Urothelium cell line (cell line): ENCODE results near the gene SLC24A4.

Experiments used
- DNase-seq: peaks from one replicate; pipeline ENCODE4 v3.0.0; 2011; ENCODE audit warnings: low spot score, mixed read lengths
- FAIRE-seq: peaks from 2 replicates; lab custom pipeline; 2011; peaks lifted over from hg19 to GRCh38; lab: Jason Lieb, UNC

The SLC24A4 gene

GRCh38 chr14:92360651-92361370, 37.8 kb downstream of the SLC24A4 start:
- FAIRE-seq: no peak
- no peak for DNase-seq

- FAIRE-seq: no peak
Observed at GRCh38 chr14:92362781-92363235, 39.8 kb downstream of the SLC24A4 start.

GRCh38 chr14:92366237-92366636, 43.3 kb downstream of the SLC24A4 start:
- FAIRE-seq (no peak), DNase-seq (no peak)

More at GRCh38 chr14:92362781-92363235, 39.8 kb downstream of the SLC24A4 start:
- peak; percentile 23 for DNase-seq

GRCh38 chr14:92368001-92368400, 45.0 kb downstream of the SLC24A4 start:
- FAIRE-seq (no peak), DNase-seq (no peak)

- DNase-seq (no peak), FAIRE-seq (no peak)
Observed at GRCh38 chr14:92369097-92369496, 46.1 kb downstream of the SLC24A4 start.

- FAIRE-seq: no peak
- no peak for DNase-seq
Observed at GRCh38 chr14:92372230-92372629, 49.3 kb downstream of the SLC24A4 start.

GRCh38 chr14:92373336-92373735, 50.4 kb downstream of the SLC24A4 start:
- no peak for FAIRE-seq
- peak; percentile 9 for DNase-seq

- FAIRE-seq: no peak
- no peak for DNase-seq
Observed at GRCh38 chr14:92380131-92380530, 57.2 kb downstream of the SLC24A4 start.

- DNase-seq: no peak
- no peak for FAIRE-seq
Observed at GRCh38 chr14:92380582-92380981, 57.6 kb downstream of the SLC24A4 start.

- DNase-seq: peak; percentile 39
- no peak for FAIRE-seq
Observed at GRCh38 chr14:92382677-92383076, 59.7 kb downstream of the SLC24A4 start.

GRCh38 chr14:92383805-92384204, 60.8 kb downstream of the SLC24A4 start:
- DNase-seq (no peak), FAIRE-seq (no peak)

GRCh38 chr14:92384461-92385133, 61.6 kb downstream of the SLC24A4 start:
- FAIRE-seq (no peak), DNase-seq (no peak)

GRCh38 chr14:92385561-92385960, 62.6 kb downstream of the SLC24A4 start:
- FAIRE-seq: no peak

GRCh38 chr14:92386165-92386564, 63.2 kb downstream of the SLC24A4 start:
- FAIRE-seq: no peak

More at GRCh38 chr14:92385561-92385960, 62.6 kb downstream of the SLC24A4 start:
- DNase-seq: no peak

GRCh38 chr14:92386637-92387036, 63.7 kb downstream of the SLC24A4 start:
- DNase-seq: no peak
- no peak for FAIRE-seq

More at GRCh38 chr14:92386165-92386564, 63.2 kb downstream of the SLC24A4 start:
- no peak for DNase-seq

GRCh38 chr14:92387578-92387977, 64.6 kb downstream of the SLC24A4 start:
- FAIRE-seq: no peak

GRCh38 chr14:92389598-92390158, 66.7 kb downstream of the SLC24A4 start:
- DNase-seq (no peak), FAIRE-seq (no peak)

More at GRCh38 chr14:92387578-92387977, 64.6 kb downstream of the SLC24A4 start:
- no peak for DNase-seq

GRCh38 chr14:92391726-92392125, 68.8 kb downstream of the SLC24A4 start:
- FAIRE-seq (no peak), DNase-seq (no peak)

GRCh38 chr14:92392711-92393110, 69.7 kb downstream of the SLC24A4 start:
- no peak for DNase-seq
- no peak for FAIRE-seq

GRCh38 chr14:92397150-92397952, 74.4 kb downstream of the SLC24A4 start:
- peak; percentile 72 for DNase-seq
- FAIRE-seq: no peak
